ENCODE data around the gene MRPS23.

DNA sequence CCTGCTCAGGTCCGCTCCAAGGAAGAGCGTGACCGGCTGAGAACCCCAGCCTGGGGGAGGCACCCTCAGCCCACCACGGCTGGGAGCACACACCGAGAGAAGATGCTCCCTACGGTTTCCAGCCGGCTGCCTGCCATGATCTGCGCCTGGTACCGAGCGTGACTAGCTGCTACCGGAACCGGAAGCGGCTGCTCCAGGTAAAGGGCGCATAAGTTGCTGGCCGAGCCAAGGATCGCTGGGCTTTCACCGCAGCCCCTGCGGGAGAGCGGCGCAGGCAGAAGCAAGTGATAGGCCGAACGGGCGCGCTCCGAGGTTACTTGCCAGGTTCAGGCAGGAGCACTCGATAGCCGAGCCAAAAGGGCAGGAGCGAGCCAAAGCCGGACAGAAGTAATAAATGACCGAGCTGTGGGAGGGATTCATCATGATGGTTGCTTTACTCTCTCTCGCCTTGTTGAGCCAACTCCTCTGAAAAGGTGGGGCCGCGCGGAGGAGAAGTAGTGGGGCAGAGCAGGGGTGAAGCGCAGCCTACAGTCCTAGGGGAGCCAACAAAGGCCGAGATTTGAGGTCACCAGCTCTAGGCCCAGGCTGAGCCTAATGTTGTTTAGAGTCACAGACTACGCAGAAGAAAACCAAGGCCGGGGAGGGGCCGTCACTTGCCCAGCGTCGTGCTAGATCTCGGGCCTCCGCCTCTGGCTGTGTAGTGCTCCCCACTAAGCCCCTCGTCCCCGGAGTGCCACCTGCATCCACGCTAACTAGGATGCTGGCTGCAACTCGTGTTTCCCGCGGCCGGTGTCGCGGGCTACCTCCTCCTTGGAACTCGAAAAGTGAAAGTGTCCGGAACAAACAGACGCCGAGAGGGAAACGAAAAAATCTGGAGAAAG lies at the start of gene MRPS23:
- TF ChIP-seq, protein P1, sequence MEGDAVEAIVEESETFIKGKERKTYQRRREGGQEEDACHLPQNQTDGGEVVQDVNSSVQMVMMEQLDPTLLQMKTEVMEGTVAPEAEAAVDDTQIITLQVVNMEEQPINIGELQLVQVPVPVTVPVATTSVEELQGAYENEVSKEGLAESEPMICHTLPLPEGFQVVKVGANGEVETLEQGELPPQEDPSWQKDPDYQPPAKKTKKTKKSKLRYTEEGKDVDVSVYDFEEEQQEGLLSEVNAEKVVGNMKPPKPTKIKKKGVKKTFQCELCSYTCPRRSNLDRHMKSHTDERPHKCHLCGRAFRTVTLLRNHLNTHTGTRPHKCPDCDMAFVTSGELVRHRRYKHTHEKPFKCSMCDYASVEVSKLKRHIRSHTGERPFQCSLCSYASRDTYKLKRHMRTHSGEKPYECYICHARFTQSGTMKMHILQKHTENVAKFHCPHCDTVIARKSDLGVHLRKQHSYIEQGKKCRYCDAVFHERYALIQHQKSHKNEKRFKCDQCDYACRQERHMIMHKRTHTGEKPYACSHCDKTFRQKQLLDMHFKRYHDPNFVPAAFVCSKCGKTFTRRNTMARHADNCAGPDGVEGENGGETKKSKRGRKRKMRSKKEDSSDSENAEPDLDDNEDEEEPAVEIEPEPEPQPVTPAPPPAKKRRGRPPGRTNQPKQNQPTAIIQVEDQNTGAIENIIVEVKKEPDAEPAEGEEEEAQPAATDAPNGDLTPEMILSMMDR (IDR thresholded peaks at IDR 0.05): no peak
- TF ChIP-seq POLR2A (IDR thresholded peaks at IDR 0.05): peak in 1 of 2 donors; percentile 77
